GM19397 (cell line): ENCODE data around the gene SPNS2.

Experiments
- ATAC-seq: cut with Tn5 transposase; IDR thresholded peaks from one replicate; pipeline ENCODE4 v1.9.1; 2021; ENCODE audit warnings: mild to moderate bottlenecking, moderate library complexity; ENCODE audit not compliant: unreplicated experiment

Gene SPNS2

DNA sequence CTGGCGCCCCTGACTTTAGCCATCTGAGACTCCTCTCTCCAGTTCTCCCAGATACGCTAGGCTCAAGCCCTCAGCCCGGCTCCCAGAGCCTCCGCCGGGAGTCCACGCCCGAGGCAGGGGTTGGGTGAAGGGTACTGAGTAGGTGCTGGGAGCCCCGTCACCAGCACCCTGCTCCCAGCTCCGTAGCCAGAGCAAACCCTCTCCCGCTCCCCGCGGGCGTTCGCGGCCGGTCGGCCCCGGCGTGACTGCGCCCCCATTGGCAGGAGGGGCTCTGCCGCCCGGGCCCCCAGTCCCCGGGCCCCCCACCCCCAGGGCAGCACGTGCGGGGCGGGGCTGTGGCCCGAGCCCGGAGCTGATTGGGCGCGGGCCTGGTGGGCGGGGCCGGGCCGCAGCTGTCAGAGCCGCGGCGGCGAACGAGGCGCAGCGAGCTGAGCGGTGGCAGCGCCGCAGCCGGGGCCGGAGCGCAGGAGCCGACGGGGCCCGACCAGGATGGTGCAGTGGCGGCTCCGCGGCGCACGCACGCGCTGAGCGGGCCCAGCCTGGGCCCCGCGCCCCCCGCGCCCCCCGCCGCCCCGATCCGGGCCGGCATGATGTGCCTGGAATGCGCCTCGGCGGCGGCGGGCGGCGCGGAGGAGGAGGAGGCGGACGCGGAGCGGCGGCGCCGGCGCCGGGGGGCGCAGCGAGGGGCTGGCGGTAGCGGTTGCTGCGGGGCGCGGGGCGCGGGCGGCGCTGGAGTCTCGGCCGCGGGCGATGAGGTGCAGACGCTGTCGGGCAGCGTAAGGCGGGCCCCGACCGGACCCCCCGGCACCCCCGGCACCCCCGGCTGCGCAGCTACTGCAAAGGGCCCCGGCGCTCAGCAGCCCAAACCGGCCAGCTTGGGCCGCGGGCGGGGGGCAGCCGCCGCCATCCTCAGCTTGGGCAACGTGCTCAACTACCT lies at the start of gene SPNS2:
SPNS2 (plus strand) TSS at position 421 of the 937 bp plus-strand sequence; CDS start at position 588, 167 bp downstream.
- peak; percentile 65 for ATAC-seq

- ATAC-seq = no peak
Measured at GRCh38 chr17:4449736-4450135, 48.9 kb upstream of the SPNS2 start.

DNA sequence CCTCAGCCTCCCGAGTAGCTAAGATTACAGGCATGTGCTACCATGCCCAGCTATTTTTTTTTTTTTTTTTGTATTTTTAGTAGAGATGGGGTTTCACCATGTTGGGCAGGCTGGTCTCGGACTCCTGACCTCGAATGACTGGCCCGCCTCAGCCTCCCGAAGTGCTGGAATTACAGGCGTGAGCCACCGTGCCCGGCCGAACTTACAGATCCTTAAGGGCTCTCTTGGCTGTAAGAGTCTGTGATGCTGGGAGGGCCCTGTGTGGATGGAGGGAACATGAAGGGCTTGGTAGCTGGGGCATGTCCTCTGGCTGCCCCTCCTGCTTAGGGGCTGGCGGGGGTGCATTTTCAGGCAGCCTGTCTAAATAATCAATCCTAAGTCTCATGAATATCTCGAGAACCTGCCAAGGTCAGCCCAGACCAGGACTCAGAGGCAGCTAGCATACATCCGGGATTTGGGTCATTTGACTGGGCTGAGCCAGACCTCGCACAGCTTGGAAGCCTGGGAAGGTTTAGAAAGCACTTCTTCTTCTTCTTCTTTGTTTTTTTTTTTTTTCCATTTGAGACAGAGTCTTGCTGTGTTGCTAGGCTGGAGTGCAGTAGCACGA lies 47.9 kb upstream of the SPNS2 start:
- ATAC-seq = no peak

GRCh38 chr17:4453812-4454591 lies 44.7 kb upstream of the SPNS2 start:
- ATAC-seq = no peak

- ATAC-seq = no peak
Measured at GRCh38 chr17:4460661-4461060, 38.0 kb upstream of the SPNS2 start.

DNA sequence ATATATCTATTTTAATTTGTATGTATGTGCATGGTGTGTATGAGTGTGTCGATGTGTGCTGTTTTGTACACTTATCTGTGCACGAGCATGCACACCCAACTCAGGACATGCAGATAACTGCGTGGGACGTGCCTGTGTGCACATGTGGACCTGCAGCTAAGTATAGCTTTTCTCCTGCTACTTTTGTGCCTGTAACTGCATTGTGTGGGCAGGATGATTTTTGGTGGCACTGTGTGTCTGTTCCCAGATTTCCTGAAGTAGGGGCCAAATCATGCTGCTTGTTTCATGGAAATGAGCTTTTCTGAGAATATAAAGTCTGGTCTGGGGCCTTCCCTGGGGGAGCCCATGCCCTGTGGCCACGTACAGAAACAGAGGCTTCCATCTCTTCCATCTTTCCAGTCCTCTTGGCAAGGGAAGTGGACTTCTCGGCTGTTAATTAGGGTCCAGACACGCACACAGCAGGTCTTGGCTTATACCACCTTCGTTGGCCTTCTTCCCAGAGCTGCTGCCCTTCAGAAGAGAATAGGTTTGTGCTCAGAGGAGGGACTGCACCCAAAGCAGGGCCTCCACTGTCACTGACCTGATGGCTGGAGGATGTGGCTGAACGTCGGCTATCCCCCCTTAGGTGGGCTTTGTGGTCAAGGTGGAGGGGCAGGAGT lies 34.7 kb upstream of the SPNS2 start:
- no peak for ATAC-seq

- no peak for ATAC-seq
Measured at GRCh38 chr17:4465786-4466185, 32.9 kb upstream of the SPNS2 start.

DNA sequence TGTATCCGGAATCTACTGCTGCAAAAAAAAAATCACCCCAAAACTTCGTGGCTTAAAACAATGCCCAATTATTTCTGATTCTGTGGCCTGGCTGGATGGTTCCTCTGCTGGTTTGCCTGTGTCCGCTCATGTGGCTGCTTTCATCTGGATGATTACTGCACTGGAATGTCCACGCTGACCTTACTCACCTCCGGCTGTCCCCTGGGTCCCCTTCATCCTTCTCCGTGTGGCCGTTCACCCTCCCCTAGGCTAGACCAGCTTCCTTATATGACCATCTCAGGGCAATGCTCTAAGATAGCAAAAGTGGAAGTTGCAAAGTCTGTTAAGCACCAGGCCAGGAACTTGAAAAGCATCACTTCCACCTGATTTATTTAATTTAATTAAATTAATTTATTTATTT lies 31.4 kb upstream of the SPNS2 start:
- no peak for ATAC-seq

DNA sequence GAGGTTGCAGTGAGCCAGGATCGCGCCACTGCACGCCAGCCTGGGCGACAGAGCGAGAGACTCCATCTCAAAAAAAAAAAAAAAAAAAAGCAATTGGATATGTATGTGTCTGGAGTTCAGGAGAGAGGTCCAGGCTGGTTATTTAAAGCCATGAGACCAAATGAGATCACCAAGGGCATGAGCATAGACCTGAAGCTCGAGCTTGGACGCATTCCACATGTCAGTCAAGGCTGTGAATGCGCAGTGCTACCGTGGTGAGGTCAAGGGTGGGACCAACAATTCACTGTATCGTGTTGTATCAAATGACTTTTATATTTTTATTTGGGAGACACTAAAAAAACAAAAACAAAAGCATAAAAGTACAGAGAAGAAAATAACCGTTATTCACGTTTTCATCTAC lies 29.1 kb upstream of the SPNS2 start:
- ATAC-seq = no peak

- ATAC-seq = no peak
Measured at GRCh38 chr17:4472286-4472685, 26.4 kb upstream of the SPNS2 start.

DNA sequence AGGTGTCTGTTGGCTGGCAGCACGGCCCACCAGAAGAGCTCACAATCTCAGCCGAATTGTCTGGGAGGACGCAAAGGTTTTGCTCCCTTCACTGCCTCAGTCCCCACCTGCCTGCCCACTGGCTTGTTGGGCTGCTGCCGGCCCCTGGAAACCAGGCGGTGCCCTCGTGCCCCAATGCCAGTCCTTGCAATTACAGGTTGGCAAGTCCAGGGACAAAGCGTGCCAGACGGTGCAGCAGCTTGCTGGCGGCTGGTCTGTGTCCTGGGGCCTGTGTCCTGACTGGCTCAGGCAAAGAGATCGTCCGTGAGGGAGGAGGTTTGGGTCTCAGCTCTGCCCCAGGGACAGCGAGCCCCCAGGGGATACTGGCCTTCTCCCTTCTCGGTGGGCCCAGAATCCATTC lies 24.6 kb upstream of the SPNS2 start:
- ATAC-seq = no peak

- ATAC-seq = no peak
Measured at GRCh38 chr17:4475001-4475400, 23.7 kb upstream of the SPNS2 start.

DNA sequence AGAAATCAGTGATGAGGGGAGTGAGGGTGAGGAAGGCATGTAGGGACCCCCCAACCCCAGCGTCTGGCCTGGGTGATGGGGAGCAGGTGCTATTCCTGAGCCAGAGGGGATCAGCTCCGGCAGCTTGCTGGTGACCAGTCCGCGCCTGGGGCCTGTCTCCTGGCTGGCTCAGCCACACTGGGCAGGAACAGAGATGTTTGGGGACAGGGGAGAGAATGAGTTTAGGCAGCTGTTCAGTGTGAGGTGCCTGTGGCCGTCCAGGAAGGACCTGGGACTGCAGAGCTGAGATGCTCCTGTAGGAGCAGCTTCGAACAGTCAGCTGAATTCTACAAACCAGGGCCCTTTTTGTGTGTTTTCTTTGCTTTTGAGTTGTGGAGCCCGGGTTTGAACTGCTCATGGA lies 23.2 kb upstream of the SPNS2 start:
- ATAC-seq = no peak

DNA sequence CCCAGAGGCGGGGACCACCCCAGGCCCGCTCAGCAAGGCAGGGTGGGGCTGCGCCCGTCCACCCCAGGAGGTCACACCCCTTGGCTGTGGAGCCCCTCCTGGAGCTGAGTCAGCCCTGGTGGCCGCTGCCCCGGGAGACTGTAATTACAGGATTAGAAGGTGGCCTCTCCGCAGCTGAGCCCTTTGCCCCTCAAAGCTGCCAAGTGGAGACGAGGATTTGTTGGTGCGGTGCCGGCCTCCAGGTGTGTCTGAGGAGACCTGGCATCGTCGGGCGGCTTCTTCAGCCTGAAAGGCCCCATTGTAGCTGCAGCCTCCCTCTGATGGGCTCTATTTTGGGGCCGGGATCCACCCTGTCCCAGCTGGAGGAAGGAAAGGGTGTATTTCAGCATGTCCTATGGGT lies 22.7 kb upstream of the SPNS2 start:
- ATAC-seq = no peak

- no peak for ATAC-seq
Measured at GRCh38 chr17:4476511-4477070, 22.1 kb upstream of the SPNS2 start.

DNA sequence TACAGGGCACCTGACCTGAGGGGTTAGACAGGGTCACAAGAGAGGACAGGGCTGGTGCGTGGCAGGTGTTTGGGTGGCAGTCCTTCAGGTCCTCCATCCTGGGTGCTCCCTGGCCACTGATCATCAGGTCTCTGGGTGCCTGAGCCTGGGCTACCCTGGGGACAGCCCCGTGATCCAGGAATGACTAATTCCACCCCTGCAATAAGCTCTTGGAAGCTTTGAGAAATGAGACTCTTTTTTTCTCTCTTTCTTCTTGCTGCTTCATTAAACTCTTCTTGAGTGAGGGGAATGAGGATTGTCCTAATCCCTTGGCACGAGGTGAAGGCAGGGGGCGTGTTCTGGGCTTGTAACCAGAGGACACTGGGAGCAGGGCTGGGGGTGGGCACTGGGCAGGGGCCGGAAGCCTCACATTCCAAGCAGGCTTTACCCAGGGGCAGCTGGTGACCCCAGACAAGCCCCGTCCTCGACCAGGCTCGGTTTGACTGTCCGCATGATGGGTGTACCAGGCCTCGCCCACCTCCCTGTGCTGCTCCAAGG lies 21.4 kb upstream of the SPNS2 start:
- ATAC-seq = no peak

GRCh38 chr17:4478318-4478830 lies 20.3 kb upstream of the SPNS2 start:
- no peak for ATAC-seq

GRCh38 chr17:4479340-4479981 lies 19.2 kb upstream of the SPNS2 start:
- no peak for ATAC-seq

DNA sequence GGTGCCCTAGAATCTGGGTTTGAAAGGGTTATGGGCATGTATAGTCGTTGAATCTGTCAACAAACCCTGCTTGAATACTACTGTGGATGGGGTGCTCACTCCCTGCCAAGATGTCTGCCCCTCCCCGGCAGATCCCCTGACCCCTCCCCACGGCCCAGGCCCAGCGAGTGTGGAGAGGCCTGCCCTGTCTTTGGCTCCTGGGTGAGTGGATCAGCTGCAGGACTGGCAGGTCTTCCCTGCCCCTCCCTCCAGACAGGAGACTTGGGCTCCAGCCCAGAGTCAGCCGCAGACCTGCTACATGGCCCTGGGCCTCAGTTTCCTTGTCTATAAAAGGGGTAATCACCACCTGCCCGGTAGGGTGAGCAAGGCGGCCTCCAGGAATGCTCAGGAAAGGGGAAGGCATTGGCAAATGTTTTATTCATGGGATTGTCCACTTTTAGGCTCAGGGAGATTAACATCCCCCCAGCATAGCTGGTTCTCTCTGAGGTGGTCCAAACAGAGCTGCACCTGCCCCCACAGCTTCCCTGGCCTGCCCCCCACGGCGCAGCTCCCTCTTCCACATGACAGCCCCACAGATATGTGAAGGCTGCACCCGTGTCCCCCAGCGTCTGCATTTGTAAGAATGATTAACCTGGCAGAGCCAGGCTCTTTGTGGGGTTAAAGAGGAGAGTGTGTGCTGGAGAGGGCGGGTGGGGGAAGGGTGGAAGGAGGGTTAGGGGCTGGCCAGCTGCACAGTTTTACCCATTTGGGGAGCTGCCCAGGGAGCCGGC lies 18.5 kb upstream of the SPNS2 start:
- ATAC-seq = no peak
